NCI-H526 treated with DMSO at 0.1 percent for 48 hours (cell line): ENCODE measurements around the gene CFAP299.
A peak's percentile ranks its signal among the peaks of the same experiment; 100 is the strongest.

Experiments
- DNase-seq: peaks from one replicate; lab custom pipeline; 2025; lab: John Stamatoyannopoulos, UW

CFAP299 gene

DNA sequence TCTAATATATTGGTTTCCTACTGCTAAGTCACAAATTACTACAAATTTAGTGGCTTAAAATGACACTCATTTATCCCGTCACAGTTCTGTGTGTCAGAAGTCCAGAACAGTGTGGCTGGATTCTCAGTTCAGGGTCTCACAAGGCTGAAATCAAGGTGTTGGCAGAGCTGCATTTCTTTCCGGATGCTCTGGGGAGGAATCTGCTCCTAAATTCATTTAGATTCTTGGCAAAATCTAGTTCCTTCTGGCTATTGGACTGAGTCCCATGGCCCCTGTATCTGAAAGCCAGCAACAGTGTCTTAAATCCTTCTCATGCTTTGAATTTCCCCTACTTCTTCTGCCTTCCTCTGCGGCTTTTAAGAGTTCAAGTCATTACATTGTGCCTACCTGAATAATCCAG lies 591.9 kb downstream of the CFAP299 start:
- no peak for DNase-seq

DNA sequence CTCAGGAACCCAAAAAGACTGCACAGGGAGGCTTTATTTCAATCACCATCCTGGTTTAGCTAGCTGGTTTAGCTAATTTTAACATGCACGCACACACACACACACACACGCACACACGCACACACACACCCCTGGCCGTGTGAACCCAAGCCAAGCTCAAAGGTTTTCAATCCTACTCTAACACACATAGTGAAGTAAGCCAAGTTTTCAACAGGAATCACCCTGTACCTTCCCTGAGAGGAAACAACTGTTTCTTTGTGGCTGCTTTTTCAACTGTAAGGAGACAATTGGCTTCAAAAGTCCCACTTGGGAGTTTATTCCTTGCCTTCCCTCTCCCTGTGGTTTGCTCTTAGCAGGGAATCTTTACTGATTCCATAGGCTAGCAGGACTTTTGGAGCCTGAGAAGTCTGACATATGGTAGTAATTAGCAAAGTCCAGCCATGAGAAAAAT lies 596.1 kb downstream of the CFAP299 start:
- DNase-seq: no peak

DNA sequence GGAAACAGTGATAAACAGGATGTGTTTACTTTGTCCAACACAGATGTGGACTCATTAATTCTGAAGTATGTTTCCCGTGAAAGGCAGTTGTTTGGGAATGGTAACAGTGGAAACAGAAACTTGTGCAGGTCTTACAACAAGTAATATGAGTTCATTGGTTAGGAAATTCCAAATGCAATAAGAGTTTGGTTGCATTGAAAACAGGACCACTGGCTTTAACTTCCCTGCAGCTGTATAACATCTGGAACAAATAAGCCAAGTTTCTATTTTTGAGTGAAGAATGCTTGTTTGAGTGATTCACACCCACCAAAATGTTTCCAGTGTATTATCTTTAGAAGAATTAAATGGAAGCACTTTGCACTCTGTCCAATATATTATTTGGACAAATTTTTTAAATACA lies 612.6 kb downstream of the CFAP299 start:
- DNase-seq: no peak

DNA sequence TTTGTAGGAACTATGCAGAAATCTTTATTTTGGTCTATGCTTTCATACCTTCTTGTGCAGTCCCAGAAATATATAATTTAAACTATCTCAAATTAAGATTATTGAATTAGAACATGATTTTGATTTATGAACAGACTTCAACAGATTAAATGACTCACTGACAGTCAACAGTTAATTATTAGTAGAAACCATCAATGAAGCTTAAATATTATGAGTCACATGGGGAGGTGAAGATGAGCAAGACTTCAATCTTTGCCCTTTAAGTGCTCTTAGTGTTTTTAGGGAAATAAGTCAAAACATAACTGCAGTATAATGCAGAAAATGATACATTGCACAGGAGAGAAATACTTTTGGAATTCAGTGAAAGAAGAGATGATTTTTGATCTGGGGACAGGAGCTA lies 613.5 kb downstream of the CFAP299 start:
- DNase-seq: no peak

DNA sequence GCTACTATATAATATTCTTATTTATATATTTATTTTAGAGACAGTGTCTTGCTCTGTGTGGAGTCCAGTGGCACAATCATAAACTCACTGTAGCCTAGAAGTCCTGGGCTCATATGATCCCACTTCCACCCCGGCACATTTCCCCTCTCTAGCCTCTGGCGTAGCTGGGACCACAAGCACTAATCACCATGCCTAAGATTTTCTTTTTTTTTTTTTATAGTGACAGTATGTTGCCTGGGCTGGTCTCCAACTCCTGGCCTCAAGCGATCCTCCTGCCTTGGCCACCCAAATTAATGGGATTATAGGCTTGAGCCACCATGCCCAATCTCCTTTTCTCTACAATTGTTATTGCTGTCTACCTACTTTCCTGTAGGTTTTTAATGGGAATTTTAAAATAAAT lies 620.9 kb downstream of the CFAP299 start:
- no peak for DNase-seq

DNA sequence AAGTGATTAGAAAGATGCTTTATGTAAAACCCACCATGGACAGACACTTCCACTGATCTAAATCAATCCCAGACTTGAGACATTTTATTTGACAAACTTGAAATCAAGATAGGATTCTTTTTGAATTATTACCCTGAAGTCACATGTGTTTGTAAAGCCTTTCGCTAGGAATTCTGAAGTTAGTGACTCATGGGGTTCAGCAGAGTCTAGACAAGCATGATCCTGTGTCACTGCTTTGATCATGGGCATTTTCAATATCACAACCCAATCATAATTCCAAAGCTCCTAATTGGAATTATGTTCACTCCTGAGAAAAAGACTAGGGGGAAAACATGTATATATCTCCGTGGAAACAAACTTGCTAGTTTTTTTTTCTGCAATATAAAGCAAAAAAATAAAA lies 627.5 kb downstream of the CFAP299 start:
- DNase-seq: no peak

DNA sequence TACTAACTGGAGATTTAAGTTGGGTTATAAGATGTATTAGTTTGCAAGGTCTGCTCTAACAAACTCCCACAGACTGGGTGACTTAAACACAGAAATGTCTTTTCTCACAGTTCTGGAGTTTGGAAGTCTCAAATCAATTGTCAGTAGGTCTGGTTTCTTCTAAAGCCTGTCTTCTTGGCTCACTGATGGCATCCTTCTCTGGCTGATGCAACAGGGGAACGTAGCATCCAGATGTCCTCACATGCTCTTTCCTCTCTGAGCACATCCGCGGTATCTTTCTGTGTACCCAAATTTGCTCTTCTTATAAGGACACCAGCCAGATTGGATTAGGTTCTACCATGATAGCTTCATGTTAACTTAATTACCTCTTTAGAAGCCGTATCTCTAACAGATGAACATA lies 631.8 kb downstream of the CFAP299 start:
- DNase-seq: no peak

DNA sequence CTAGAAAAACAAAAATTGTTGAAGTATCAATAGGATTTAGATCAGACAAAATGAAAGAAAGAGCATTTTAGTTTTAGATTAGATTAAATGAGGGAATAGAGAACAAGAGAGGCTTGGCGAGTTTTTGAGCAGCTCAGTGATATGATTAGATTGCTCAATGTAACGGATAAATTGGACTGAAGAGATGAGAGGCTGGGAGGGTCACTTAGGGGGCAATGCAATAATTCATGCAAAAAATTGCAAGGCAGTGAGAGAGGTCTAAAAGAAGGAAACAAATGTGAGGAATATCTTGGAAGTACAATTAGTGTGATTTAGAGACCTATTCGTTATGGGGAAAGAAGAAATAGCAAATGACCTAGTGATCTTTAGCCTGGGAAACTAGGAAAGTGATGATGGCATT lies 644.7 kb downstream of the CFAP299 start:
- DNase-seq: no peak

DNA sequence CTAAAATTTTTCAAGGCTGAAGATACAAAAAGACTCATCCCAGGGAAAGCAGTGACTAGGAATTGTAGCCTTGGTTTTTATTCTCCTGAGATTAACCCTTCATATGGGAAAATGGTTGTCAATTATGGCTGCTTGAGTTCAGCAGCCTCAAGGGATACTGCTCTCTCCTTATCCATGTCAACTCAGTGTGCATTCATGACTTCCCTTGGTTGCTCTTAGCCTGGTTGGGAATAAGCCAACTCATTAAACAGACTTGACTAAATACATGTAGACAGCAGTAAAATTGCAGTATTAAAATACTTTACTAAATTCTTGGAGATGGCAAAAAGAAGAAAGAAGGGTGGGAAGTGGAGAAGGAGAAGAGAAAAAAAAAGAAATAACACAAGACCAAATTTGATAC lies 650.5 kb downstream of the CFAP299 start:
- no peak for DNase-seq

DNA sequence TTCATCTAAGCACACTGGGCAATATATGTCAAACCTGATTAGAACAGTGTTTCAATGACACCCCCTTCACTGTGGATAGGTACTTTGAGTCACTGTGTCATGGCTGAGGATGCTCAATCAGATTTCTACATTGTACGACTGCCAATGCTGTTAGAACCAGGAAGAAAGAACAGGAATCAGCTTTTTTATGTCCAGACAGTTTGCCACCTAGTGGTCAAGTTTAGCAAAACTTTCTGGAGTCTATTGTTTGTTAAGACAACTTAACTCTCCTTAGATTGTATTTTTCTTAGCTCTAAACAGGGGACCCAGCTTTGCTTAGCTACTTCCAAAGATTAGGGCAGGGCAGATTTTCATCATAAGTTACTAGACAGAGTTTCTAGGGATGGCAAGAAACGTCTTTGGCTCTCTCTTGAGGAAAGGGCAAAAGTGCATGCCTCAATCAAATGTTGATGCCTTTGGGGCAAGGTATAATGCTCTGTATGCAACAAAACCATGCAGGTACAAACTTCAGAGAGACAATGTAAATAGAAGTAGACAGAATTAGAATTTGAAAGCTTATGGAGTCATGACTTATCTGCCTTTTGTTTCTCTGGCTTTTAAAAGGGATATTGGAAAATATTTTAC lies 654.5 kb downstream of the CFAP299 start:
- DNase-seq: peak; percentile 25

DNA sequence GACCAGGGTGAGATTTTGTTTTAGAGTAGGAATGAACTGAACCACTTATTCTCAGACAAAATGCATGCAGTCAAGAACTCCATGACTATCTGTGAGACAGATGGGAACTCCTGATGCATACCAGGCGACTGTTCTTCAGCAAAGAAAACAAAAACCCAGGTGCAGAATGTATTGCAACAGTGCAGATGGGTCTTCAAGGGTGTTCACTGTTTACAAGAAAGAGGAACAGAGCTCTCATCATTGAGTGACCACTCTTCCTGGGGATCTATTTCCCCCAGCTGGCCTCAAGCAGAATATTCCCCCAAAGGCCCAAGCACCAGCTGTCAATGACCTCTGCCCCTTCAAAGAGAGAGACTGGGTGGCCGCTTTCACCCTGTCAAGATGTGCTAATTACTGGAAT lies 655.3 kb downstream of the CFAP299 start:
- DNase-seq: no peak

DNA sequence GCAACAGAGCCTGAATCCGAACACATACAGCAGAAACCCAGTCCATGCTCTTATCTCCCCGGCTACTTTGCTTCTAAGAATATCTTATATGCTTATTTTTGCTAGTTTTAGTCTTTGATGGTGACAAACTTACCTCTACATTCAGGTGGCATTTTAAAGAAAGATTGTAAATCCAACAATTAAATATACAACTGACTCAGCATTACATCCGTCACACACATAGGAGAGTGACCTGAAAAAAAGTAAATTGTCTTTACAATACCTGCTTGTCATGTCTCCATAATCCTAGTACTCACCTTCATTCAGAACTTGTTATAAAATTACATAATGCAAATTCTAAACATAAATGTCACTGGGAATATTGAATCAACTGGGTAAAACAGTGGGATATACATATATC lies 664.4 kb downstream of the CFAP299 start:
- no peak for DNase-seq

DNA sequence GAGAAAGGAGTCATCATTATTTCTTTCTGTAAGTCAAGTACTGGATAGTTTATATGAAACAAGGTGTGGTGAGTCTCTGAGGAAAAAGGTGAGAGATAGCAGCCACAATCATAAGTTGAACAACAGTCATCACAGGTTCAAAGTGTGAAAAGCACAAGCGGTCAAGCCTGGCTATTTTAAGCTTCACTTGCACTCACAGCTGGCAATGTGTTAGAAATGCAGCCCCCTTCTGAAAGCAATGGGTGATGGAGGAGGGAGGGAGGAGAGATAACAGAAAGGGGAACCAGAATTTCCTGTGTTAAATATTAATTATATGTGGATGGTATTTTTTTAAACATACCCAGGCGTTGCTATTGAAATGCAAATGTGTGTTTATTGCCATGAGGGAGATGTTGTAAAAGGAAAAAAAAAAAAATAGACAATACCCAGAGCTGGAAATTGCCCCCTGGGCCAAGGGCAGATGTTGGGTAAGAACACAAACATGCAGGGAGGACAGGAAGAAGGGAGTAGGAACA lies 668.1 kb downstream of the CFAP299 start:
- no peak for DNase-seq

DNA sequence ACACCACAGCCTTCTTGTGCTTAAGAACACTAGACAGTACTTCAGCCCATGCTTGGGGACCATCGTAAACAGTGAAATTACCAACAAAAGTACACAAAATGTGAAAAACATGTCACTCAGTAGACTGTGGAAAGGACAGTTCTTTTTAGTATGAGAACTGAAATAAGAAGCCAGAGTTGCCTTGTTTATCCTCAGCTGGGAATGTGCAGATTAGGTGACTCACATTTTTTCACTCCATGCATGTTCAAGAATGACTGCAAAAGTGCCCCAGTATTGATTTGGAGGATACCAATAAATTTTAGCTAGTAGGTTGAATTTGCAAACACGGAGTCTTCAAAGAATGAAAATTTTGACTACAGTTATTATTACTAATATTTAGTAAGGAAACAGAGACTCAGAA lies 671.9 kb downstream of the CFAP299 start:
- no peak for DNase-seq
